Measurements from ENCODE around the gene C4B. TPM values are rescaled to one million over a fixed set of nuclear protein-coding genes. Genes with fewer than 3 reads are reported as not detected.

The C4B gene
- total RNA-seq, 1 donor: 9.9 TPM

DNA sequence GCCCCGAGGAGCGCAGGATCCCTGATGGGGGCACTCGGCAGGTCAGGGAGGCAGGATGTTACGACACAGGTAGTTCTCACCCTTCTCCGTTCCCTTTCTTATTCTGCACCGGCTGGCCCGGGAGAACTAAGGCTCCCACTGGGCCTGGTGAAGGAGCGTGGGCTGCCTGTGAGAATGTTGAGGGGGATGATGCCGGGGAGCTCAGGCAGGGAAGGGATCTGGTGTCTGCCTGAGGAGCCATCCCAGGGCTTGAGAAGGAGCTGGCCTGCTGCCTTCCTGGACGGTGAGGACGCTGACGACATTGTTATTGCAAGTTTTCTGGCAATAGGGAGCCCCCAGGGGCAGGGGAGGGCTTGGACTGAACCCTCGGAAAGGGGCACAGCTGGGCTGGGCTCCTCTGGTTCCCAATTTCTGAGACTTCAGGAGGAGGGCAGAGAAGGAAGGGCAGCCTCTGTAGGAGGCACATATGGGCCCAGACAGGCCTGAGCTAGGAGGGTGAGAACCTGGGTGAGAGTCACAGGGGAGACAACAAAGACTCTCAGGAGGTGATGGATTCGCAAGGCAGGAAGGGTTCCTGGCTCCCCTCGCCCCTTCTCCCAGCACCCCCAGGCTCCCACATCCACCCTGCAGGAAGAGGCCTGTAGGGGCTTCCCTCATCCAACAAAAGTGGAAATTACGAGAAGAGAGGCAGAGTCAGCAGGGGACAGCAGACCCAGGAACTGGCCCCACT lies 56.4 kb downstream of the C4B start:
- no peak for DNase-seq (ENCODE audit: low read depth)
- TF ChIP-seq, protein P1, sequence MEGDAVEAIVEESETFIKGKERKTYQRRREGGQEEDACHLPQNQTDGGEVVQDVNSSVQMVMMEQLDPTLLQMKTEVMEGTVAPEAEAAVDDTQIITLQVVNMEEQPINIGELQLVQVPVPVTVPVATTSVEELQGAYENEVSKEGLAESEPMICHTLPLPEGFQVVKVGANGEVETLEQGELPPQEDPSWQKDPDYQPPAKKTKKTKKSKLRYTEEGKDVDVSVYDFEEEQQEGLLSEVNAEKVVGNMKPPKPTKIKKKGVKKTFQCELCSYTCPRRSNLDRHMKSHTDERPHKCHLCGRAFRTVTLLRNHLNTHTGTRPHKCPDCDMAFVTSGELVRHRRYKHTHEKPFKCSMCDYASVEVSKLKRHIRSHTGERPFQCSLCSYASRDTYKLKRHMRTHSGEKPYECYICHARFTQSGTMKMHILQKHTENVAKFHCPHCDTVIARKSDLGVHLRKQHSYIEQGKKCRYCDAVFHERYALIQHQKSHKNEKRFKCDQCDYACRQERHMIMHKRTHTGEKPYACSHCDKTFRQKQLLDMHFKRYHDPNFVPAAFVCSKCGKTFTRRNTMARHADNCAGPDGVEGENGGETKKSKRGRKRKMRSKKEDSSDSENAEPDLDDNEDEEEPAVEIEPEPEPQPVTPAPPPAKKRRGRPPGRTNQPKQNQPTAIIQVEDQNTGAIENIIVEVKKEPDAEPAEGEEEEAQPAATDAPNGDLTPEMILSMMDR (IDR thresholded peaks at IDR 0.05; ENCODE audit: insufficient read depth, low read depth, low read length): no peak
- no peak overlapping the region for H3K4me3 ChIP-seq (ENCODE audit: low read depth, low read length)

DNA sequence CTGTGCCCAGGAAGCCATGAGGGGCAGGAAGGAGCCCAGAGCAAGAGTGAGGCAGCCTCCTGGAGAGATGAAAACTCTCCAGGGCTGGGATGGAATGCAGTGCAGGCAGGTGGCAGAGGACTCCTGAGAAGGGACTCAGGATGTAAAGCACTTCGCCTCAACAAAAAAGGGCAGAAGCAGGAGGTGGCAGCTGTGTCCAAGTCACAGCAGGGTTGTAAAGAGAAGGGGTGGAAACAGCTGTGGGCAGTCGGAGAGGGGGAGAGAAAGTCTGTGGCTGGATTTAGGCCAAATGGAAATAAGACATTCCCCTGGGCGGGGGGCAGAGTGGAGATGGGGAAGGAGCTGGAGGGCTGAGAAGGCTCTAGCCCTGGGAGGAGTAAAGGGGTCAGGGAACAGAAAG lies 58.5 kb downstream of the C4B start:
- TF ChIP-seq, protein P1 (IDR thresholded peaks at IDR 0.05; ENCODE audit: insufficient read depth, low read depth, low read length): no peak
- no peak for DNase-seq (ENCODE audit: low read depth)
- H3K4me3 ChIP-seq (ENCODE audit: low read depth, low read length): no peak overlapping the region

DNA sequence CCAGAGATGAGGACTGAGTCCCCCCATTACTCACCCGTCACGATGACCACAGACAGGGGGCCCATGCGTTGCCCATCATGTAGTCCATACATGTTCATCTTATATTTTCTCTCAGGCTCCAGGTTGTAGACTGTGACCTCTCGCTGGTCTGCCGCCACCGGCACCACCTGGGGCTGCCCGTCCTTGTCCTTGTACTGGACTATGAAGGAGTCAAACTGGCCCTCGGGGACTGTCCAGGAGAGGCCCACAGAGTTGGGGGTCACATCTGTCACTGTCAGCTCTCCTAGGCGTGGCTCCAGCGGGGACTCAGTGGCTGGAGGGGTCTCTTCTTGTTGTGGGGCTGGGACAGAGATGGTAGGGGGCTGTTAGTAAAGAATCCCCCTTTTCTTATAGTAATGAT lies 59.0 kb downstream of the C4B start:
- DNase-seq (ENCODE audit: low read depth): no peak
- TF ChIP-seq, protein P1 (IDR thresholded peaks at IDR 0.05; ENCODE audit: insufficient read depth, low read depth, low read length): no peak
- no peak overlapping the region for H3K4me3 ChIP-seq (ENCODE audit: low read depth, low read length)

DNA sequence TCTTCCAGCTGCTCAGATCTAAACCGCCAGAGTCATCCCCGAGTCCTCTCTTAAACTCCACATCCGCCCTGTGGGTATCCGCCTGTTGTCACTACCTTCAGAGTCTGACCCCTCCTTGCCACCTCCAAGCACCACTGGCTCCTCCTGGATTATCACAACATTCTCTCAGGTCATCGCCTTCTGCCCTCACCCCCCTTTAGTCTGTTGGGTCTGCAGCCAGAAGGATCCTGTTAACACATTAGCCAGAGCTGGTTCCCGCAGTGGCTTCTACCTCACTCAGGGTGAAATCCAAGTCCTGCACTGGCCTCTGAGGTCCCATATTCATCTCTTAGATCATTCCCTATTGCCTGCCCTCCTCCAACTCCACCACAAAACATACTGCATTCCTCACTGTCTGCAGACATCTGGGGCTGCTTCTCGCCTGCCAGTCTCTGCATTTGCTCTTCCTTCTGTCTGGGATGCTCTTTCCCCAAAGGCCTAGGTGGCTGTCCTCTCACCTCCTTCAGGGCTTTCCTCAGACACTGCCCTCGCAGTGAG lies 60.5 kb downstream of the C4B start:
- no peak overlapping the region for H3K4me3 ChIP-seq (ENCODE audit: low read depth, low read length)
- DNase-seq (ENCODE audit: low read depth): no peak
- TF ChIP-seq, protein P1 (IDR thresholded peaks at IDR 0.05; ENCODE audit: insufficient read depth, low read depth, low read length): no peak

DNA sequence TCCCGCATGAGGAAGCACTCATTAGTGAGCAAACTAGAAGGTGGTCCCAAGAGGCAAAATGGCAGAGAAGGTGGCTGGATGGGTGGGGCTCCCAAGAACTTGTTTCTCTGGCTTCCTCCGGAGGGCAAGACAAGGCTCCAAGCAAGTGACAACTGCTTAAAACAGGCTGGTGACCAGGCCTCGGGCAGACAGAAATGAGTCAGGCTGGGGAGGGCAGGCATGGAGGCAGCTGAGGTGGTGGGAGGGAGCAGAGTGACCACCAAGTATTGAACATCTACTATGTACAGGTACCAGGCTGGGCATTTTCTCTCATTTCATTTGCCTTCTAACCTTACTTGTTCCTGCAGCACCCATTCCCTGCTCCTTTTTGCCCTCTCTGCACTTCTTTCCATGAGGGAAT lies 61.2 kb downstream of the C4B start:
- no peak for DNase-seq (ENCODE audit: low read depth)
- no peak overlapping the region for H3K4me3 ChIP-seq (ENCODE audit: low read depth, low read length)
- TF ChIP-seq, protein P1 (IDR thresholded peaks at IDR 0.05; ENCODE audit: insufficient read depth, low read depth, low read length): no peak

DNA sequence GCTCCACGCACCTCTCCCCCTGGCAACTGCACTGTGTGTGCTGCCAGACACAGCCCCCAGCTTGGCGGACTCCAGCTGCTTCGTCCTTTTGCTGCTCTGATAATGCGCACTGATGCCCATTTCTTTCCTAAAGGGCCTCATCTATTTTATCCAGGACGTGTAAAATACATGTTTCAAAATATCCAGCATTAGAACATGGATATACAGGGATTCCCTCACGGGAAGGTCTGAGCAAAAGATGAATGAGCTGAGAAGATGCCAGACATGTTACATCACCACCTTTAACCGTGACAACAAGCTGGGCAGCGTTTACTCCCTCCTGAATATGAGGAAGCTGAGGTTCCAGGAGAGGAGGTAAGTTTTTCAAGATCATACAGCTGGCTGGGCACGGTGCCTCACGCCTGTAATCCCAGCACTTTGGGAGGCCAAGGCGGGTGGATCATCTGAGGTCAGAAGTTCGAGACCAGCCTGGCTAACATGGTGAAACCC lies 61.8 kb downstream of the C4B start:
- TF ChIP-seq, protein P1 (IDR thresholded peaks at IDR 0.05; ENCODE audit: insufficient read depth, low read depth, low read length): no peak
- DNase-seq (ENCODE audit: low read depth): peak; percentile 77
- no peak overlapping the region for H3K4me3 ChIP-seq (ENCODE audit: low read depth, low read length)

Data from fibroblast of villous mesenchyme (primary cell).